IPS-NIHi11 (cell line): Measurements from ENCODE around the gene COL5A1.

Experiments
- DNase-seq: peaks from one replicate; pipeline ENCODE4 v3.0.0; 2012; ENCODE audit warnings: mixed read lengths, low spot score

The COL5A1 gene

DNA sequence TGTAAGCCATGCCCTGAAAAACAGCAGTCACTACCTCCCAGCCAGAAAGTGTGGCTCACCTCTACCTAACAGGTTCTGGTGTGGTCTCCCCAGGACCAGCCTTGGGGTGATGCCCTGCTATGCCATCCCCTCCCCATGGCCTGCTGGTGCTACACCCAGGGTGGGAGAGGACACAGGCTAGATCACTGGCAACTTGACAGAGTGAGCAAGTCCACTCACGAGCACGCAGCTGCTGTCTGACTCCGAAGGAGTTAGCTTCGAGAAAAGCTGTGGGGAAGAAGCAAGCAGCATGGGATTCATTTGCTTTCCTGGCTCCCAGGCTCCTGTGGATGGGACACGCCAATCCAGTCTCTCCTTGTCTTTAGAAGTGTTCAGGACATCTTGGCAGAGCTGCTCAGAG lies 102.2 kb downstream of the COL5A1 start:
- DNase-seq, result no peak

- no peak for DNase-seq
These were observed 103.0 kb downstream of the COL5A1 start for GRCh38 chr9:134744385-134745295.

GRCh38 chr9:134747951-134748489 lies 106.4 kb downstream of the COL5A1 start:
- DNase-seq, result no peak

GRCh38 chr9:134748591-134748990 lies 107.0 kb downstream of the COL5A1 start:
- no peak for DNase-seq

GRCh38 chr9:134750450-134751155 lies 109.0 kb downstream of the COL5A1 start:
- no peak for DNase-seq

- no peak for DNase-seq
These were observed 110.0 kb downstream of the COL5A1 start for GRCh38 chr9:134751622-134752021.

- no peak for DNase-seq
These were observed 111.0 kb downstream of the COL5A1 start for GRCh38 chr9:134752471-134753168.

- DNase-seq, result no peak
These were observed 111.6 kb downstream of the COL5A1 start for GRCh38 chr9:134753191-134753590.

DNA sequence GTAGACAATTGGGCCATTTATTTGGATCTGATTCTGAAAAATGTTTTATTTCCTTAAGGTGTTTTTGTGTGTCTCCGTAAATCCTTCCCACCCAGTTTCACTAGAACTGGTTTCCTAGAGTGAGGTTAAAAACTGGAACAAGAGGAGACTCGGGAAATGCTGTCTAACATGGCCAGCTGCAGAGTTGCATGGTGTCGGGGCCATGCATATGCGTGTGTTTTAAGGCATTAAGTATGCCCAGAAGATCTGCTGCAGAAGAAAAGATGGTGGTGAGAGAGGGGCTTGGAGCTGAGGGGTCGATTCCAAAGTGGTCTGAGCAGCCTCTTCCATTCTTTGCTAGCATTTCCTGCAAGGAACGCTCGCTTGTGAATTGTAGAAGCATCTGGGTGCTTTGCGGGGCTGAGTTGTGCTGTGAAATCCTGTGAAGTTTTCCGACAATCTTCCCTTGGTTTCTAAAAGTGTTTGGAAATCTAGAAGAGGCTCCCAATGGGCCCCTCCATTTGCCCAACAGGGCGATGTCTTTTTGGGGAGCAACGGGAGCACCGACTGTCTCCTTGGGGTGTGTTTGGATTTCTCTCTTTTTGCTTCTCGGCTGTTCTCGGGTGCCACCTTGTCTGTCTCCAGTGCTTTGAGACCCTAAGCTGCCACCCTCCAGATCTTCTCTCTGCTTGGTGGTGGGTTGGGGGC lies 113.8 kb downstream of the COL5A1 start:
- DNase-seq, result no peak

DNA sequence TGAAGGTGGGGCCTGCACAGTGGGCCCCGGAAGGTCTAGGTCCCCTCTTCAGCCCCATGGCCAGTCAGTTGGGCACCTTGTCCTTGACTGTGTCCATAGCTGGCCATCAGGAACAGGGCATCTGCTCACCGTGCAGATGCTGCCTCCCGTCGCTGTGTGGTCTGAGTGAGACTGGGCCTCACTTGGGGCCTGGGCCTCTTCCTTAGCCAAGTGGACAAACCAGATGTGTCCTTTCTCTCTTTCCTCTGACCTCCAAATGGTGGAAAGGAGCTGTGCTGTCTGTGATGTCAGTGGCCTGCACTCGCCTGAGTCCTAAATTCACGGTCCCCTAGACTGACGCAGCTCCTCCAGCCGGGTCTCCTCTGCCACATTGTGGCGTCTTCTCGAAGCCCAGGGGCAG lies 114.5 kb downstream of the COL5A1 start:
- no peak for DNase-seq

DNA sequence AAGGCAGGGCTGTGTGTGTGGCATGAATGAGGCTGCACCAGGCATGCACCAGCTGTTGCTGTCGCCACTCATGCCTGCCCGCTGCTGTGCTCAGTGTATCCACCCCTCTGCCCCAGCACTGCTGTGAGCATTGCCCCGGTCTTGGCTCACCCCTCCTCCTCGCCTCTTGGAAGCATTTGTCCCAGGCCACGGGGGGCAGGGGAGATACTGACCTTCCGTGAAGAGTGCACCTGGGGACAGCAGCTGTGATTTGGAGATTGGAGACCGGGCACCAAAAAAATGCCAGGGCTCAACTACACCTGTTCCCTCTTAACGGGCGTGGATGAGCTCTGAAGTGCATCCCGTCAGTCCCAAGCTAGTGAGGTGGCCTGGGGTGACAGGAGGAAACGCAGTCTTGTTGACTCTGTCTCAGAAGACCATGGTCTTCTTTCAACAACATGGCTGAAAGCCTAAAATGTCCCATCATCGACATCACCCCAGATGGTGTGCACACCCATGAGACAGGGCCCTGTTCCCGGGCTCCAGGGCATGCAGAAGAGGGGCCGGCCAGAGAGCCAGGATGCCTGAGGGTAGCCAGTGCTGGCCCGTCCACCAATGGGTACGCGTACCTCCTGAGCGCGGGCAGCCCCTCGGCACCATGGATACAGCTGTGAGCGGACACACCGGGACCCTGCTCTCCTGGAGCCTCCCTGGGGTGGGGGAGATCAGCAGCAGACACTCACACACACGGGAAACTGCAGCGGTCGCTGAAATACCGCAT lies 115.8 kb downstream of the COL5A1 start:
- no peak for DNase-seq

DNA sequence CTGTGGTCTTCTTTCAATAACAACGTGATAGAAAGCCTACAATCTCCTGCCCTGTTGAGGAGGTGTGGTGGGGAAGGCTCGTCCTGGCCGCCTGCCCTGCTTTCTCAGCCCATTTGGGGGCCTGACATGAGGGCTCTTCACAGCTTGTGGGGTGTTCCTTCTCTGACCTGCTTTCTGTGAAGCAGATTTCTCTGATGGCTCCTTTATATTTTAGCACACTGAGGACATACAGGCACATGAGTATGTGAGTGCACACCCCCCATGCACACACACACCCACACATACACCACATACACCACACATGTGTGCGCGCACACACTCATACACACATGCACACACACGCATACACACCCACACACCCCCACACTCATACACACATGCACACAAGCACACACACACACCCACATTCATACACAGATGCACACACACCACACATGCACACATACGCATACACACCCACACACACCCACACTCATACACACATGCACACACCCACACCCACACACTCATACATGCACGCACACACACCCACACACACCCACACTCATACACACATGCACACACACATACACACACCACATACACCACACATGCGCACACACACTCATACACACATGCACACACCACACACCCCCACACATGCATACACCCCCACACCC lies 117.5 kb downstream of the COL5A1 start:
- no peak for DNase-seq

DNA sequence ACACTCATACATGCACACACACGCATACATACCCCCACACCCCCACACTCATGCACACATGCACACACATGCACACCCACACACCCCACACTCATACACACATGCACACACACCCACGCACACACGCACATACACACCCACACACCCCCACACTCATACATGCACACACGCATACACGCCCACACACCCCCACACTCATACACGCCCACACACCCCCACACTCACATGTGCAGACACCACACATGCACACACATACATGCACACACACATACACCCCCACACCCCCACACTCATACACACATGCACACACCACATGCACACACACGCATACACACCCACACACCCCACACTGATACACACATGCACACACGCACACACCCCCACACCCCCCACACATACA lies 118.3 kb downstream of the COL5A1 start:
- DNase-seq, result no peak

- no peak for DNase-seq
These were observed 119.3 kb downstream of the COL5A1 start for GRCh38 chr9:134760750-134761420.

GRCh38 chr9:134764473-134765269 lies 123.1 kb downstream of the COL5A1 start:
- no peak for DNase-seq

DNA sequence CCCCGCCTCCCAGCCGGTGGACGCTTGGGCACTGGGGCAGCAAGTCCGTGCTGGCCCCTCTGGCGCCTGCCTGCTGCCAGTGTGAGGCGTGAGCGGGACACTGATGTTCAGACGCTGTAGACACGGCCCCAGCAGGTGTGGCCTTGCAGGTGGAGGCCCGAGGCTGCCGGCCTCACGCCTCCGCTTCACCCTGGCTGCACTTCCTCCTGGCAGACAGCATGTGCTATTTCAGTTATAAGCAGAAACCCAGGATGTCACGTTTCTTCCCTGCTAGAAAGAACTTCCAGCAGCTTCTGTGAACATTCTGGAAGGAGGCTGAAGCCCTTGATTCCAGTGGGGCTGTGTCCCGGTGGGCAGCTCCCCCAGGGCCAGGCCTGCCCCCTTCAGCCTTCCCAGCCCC lies 124.2 kb downstream of the COL5A1 start:
- no peak for DNase-seq

- no peak for DNase-seq
These were observed 125.0 kb downstream of the COL5A1 start for GRCh38 chr9:134766587-134766986.

DNA sequence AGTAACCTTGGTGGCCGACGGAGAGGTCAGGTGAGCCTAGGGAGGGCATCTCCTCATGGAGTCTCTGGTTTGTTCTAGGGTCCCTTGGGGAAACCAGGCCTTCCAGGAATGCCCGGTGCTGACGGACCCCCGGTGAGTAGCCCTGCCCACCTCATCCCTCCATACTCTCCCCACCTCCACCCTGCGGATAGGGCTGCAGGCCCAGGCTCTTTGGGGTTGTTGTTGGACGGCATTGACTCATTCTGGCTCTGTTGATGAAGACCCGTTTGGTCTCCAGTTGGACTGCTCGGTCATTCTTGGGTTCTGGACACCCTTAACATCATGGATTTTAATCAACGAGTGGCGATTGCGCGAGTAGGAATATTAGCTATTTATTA lies 126.7 kb downstream of the COL5A1 start:
- no peak for DNase-seq

- DNase-seq, result no peak
These were observed 127.2 kb downstream of the COL5A1 start for GRCh38 chr9:134768709-134769351.
